Colonic mucosa (tissue), 4 donors: ENCODE measurements around the gene TBXA2R. TPM values are rescaled to one million over a fixed set of nuclear protein-coding genes. Genes with fewer than 3 reads are reported as not detected.

Experiments used
- DNase-seq: peaks from one replicate; pipeline ENCODE4 v3.0.0-alpha.2; 2020
- H3K27ac ChIP-seq: fragments of 200-600 bp; one replicate; pipeline ENCODE4 v1.8.0; 2021
- H3K27me3 ChIP-seq: fragments of 200-600 bp; one replicate; pipeline ENCODE4 v1.8.0; 2021
- H3K36me3 ChIP-seq: fragments of 200-600 bp; one replicate; pipeline ENCODE4 v1.8.0; 2021
- H3K4me1 ChIP-seq: fragments of 200-600 bp; one replicate; pipeline ENCODE4 v1.8.0; 2021; ENCODE audit warnings: mild to moderate bottlenecking
- H3K4me3 ChIP-seq: fragments of 200-600 bp; one replicate; pipeline ENCODE4 v1.8.0; 2021
- H3K9ac ChIP-seq, 2 donors: one replicate each; pipeline ENCODE4 v1.7.0; 2013; ENCODE audit warnings: control low read depth in 2 of 2, low read depth in 2 of 2, low read length in 2 of 2
- H3K9me3 ChIP-seq: fragments of 200-600 bp; one replicate; pipeline ENCODE4 v1.8.0; 2021
- intact Hi-C: fragments of 100-400 bp; cut with DNase I; formaldehyde crosslinking; loops from one replicate; pipeline ENCODE4 v1.14.1; 2022
- total RNA-seq, 2 donors: library from RNA; stranded (reverse); fragmentation: NEBNext Ultra II Directional in 1 of 2; extraction: Animal tissue kit (Norgen Biotek cat#: 25700) in 1 of 2; gene quantifications; one replicate each; pipeline ENCODE4 v1.2.1, GENCODE V29; 2021
- TF ChIP-seq, protein P1 (sequence below): fragments of 200-600 bp; IDR thresholded peaks from one replicate; pipeline ENCODE4 v1.8.0; 2022; ENCODE audit warnings: antibody characterized with exemption, mild to moderate bottlenecking
- donor health status: healthy.
- donor health status: DM: no; HTN: no; CAD: no.
- donor health status: DM: no; HTN: no; CAD: no.

TBXA2R gene
- total RNA-seq, 2 donors from 2014 or later: 1.5 to 1.7 TPM

DNA sequence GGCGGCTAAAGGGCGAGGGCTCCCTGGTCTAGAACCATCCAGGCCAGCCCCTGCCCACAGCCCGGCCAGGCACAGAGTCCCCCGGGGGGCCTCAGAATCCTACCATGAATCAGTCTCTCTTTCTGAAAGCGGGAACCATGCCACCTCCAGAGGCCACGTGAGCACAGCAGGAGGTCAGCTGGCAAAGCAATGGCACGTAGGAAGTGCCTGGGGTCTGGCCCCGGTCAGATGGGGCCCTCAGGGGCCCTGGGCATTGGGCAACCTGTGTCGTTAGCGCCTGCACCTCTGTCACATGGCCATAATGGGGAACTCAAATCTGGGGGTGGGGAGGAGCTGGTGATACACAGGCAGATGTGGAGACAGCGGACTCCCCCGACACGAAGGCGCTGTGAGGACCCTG is 58.1 kb downstream of the TBXA2R start:
- Histone ChIP-seq H3K36me3 (no peaks in the 10 kb centered on the region), H3K4me1 (no peaks in the 10 kb centered on the region), H3K27me3 (no peaks in the 10 kb centered on the region), H3K27ac (no peak overlapping the region), H3K9me3 (no peaks in the 10 kb centered on the region), H3K4me3 (no peak overlapping the region), H3K9ac (no peak overlapping the region)
- intact Hi-C loops: no loop called here
- no peak for DNase-seq
- TF ChIP-seq, protein P1, sequence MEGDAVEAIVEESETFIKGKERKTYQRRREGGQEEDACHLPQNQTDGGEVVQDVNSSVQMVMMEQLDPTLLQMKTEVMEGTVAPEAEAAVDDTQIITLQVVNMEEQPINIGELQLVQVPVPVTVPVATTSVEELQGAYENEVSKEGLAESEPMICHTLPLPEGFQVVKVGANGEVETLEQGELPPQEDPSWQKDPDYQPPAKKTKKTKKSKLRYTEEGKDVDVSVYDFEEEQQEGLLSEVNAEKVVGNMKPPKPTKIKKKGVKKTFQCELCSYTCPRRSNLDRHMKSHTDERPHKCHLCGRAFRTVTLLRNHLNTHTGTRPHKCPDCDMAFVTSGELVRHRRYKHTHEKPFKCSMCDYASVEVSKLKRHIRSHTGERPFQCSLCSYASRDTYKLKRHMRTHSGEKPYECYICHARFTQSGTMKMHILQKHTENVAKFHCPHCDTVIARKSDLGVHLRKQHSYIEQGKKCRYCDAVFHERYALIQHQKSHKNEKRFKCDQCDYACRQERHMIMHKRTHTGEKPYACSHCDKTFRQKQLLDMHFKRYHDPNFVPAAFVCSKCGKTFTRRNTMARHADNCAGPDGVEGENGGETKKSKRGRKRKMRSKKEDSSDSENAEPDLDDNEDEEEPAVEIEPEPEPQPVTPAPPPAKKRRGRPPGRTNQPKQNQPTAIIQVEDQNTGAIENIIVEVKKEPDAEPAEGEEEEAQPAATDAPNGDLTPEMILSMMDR: no peak

DNA sequence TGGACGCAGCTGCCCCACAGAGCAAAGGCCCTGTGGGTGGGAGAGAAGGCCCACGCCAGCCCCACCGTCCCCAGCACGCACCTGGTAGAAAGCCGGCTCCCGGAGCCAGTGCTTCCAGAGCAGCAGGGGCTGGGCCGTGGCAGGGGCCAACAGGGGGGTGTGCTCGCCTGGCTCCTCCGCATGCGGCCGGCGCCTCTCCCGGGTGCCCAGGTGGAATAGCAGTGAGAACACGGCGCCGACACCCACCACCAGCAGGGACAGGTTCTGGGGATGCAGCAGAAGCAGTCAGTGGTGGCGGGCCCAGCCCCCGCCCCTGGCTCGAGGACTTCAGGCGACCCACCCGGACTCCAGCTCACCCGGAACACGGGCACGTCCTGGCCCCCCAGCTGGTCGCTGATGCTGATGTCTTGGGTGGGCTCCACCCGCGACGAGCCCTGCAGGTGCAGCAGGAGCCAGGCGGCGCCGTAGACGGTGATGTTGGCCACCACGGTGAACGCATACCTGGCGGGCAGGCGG is 58.9 kb downstream of the TBXA2R start:
- DNase-seq: no peak
- no peak overlapping the region for H3K27ac ChIP-seq
- H3K36me3 ChIP-seq: no peaks in the 10 kb centered on the region
- no peaks in the 10 kb centered on the region for H3K9me3 ChIP-seq
- no peak overlapping the region for H3K9ac ChIP-seq
- intact Hi-C loops: no loop called here
- no peaks in the 10 kb centered on the region for H3K4me1 ChIP-seq
- H3K27me3 ChIP-seq: no peaks in the 10 kb centered on the region
- no peak overlapping the region for H3K4me3 ChIP-seq
- TF ChIP-seq, protein P1: no peak

DNA sequence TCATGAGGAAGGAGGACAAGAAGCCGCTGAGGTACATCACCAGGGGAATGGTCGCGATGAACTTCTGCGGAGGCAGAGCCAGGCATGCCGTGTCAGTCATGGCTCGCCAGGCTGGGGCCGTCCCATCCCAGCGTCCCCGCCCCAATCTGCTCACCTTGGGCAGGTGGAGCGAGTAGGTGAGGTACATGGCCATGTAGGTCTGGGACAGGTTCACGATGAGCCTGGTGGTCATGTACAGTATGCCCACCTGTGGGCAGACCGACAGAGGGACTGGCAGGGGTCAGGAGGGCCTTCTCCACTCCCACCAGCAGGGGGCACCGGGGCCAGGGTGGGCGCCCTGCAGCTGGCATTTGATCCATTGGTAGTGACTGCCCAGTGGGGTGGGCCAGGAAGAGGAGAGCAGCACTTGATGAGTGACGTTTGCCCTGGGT is 59.4 kb downstream of the TBXA2R start:
- no peak overlapping the region for H3K4me3 ChIP-seq
- H3K27ac ChIP-seq: no peak overlapping the region
- no peak for DNase-seq
- TF ChIP-seq, protein P1: peak; percentile 40
- no peaks in the 10 kb centered on the region for H3K9me3 ChIP-seq
- H3K36me3 ChIP-seq: no peaks in the 10 kb centered on the region
- no peaks in the 10 kb centered on the region for H3K4me1 ChIP-seq
- no peaks in the 10 kb centered on the region for H3K27me3 ChIP-seq
- intact Hi-C loops: no loop called here
- no peak overlapping the region for H3K9ac ChIP-seq

DNA sequence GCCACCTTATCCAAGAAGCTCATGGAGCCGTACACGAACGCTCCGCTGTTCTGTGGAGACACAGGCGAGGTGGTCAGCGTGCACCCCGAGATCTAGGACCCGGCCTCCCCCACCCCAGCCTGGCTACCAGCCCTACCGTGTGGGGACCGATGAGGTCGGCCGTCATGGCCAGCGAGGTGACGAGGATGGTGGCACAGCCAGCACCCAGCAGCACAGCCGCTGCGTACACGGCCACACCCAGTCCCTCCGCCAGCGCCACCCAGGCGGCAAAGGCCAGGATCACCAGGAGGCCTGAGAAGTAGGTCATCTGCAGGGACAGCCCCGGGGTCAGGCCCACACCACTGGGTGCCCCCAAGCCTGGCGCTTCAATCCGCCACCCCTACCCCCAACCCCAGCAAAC is 60.6 kb downstream of the TBXA2R start:
- no peaks in the 10 kb centered on the region for H3K36me3 ChIP-seq
- TF ChIP-seq, protein P1: no peak
- no peak for DNase-seq

DNA sequence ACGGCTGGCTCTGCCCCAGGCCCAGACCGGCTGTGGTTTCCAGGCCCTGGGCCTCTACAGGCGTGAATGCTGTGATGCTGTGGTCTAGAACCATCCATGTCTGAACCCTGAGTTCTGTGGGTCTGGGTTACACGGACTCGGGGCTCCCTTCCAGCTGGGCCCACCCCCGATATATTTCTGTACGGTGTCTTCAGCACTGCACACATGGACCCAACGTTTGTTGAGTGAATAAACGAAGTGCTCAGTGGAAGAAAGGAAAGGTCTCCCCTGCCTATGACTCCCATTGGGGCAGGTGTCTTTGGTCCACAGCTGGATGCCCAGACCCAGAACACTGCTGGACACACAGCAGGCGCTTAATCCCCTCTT is 61.0 kb downstream of the TBXA2R start:
- no peak for DNase-seq
- H3K9me3 ChIP-seq: no peaks in the 10 kb centered on the region
- H3K9ac ChIP-seq: no peak overlapping the region
- intact Hi-C loops: loop anchor here (2.0 kb wide), 1 partner anchor 73 kb away; no protein-coding TSS in a partner anchor
- H3K27ac ChIP-seq: no peak overlapping the region
- H3K4me3 ChIP-seq: no peak overlapping the region
- no peaks in the 10 kb centered on the region for H3K27me3 ChIP-seq
- TF ChIP-seq, protein P1: no peak
- H3K4me1 ChIP-seq: no peaks in the 10 kb centered on the region
- H3K36me3 ChIP-seq: no peaks in the 10 kb centered on the region

More for the DNA sequence above, 60.6 kb downstream of the TBXA2R start:
- Histone ChIP-seq H3K4me3 (no peak overlapping the region), H3K9ac (no peak overlapping the region), H3K4me1 (no peaks in the 10 kb centered on the region), H3K9me3 (no peaks in the 10 kb centered on the region), H3K27me3 (no peaks in the 10 kb centered on the region), H3K27ac (no peak overlapping the region)
- intact Hi-C loops: no loop called here
